ENCODE measurements around the gene CAV1. TPM values are rescaled to one million over a fixed set of nuclear protein-coding genes. Genes with fewer than 3 reads are reported as not detected.

Gene CAV1
- total RNA-seq, 1 donor from 2014 or later = 157 TPM

- Histone ChIP-seq H3K4me3 (ENCODE audit: low read depth, low read length) (no peak overlapping the region), H3K36me3 (ENCODE audit: control insufficient read depth, insufficient read depth, low read length) (no peaks in the 10 kb centered on the region), H3K27me3 (ENCODE audit: control insufficient read depth, insufficient read depth, low read length) (no peaks in the 10 kb centered on the region)
- no peak for TF ChIP-seq CTCF (IDR thresholded peaks at IDR 0.05; ENCODE audit: insufficient read depth, low read length, severe bottlenecking)
- FAIRE-seq (no peak), DNase-seq (ENCODE audit: low read depth) (no peak)
Observed at GRCh38 chr7:116572036-116572435, 47.2 kb downstream of the CAV1 start.

GRCh38 chr7:116573541-116573940, 48.7 kb downstream of the CAV1 start:
- DNase-seq (ENCODE audit: low read depth) (no peak), FAIRE-seq (no peak)
- Histone ChIP-seq H3K27me3 (ENCODE audit: control insufficient read depth, insufficient read depth, low read length) (no peaks in the 10 kb centered on the region), H3K4me3 (ENCODE audit: low read depth, low read length) (no peak overlapping the region), H3K36me3 (ENCODE audit: control insufficient read depth, insufficient read depth, low read length) (no peaks in the 10 kb centered on the region)
- no peak for TF ChIP-seq CTCF (IDR thresholded peaks at IDR 0.05; ENCODE audit: insufficient read depth, low read length, severe bottlenecking)

- Histone ChIP-seq H3K36me3 (ENCODE audit: control insufficient read depth, insufficient read depth, low read length) (no peaks in the 10 kb centered on the region), H3K4me3 (ENCODE audit: low read depth, low read length) (no peak overlapping the region), H3K27me3 (ENCODE audit: control insufficient read depth, insufficient read depth, low read length) (no peaks in the 10 kb centered on the region)
- no peak for DNase-seq (ENCODE audit: low read depth)
- no peak for FAIRE-seq
- TF ChIP-seq CTCF (IDR thresholded peaks at IDR 0.05; ENCODE audit: insufficient read depth, low read length, severe bottlenecking) = no peak
Observed at GRCh38 chr7:116574025-116574822, 49.4 kb downstream of the CAV1 start.

GRCh38 chr7:116575853-116576252, 51.0 kb downstream of the CAV1 start:
- TF ChIP-seq CTCF (IDR thresholded peaks at IDR 0.05; ENCODE audit: insufficient read depth, low read length, severe bottlenecking) = no peak
- no peaks in the 10 kb centered on the region for H3K27me3 ChIP-seq (ENCODE audit: control insufficient read depth, insufficient read depth, low read length)
- FAIRE-seq = no peak
- DNase-seq (ENCODE audit: low read depth) = no peak
- no peaks in the 10 kb centered on the region for H3K36me3 ChIP-seq (ENCODE audit: control insufficient read depth, insufficient read depth, low read length)
- no peak overlapping the region for H3K4me3 ChIP-seq (ENCODE audit: low read depth, low read length)

GRCh38 chr7:116576350-116577319, 51.8 kb downstream of the CAV1 start:
- DNase-seq (ENCODE audit: low read depth) (peak; percentile 93), FAIRE-seq (no peak)
- no peaks in the 10 kb centered on the region for H3K36me3 ChIP-seq (ENCODE audit: control insufficient read depth, insufficient read depth, low read length)
- H3K4me3 ChIP-seq (ENCODE audit: low read depth, low read length) = no peak overlapping the region
- no peaks in the 10 kb centered on the region for H3K27me3 ChIP-seq (ENCODE audit: control insufficient read depth, insufficient read depth, low read length)
- no peak for TF ChIP-seq CTCF (IDR thresholded peaks at IDR 0.05; ENCODE audit: insufficient read depth, low read length, severe bottlenecking)
